Bone marrow (tissue), 2 donors: ENCODE data around the gene PARD3.

Experiments used
- DNase-seq, 2 donors: peaks; one replicate each; lab custom pipeline; 2025; lab: John Stamatoyannopoulos, UW

PARD3 gene

GRCh38 chr10:34340934-34341333, 474.2 kb downstream of the PARD3 start:
- DNase-seq: no peak

GRCh38 chr10:34339816-34340553, 475.1 kb downstream of the PARD3 start:
- DNase-seq: no peak

- no peak for DNase-seq
These were observed 477.2 kb downstream of the PARD3 start for GRCh38 chr10:34337917-34338316.

- DNase-seq: no peak
These were observed 479.0 kb downstream of the PARD3 start for GRCh38 chr10:34335960-34336690.

GRCh38 chr10:34334908-34335307, 480.2 kb downstream of the PARD3 start:
- DNase-seq: no peak

- DNase-seq: no peak
These were observed 481.6 kb downstream of the PARD3 start for GRCh38 chr10:34333513-34333912.

GRCh38 chr10:34327184-34327583, 487.9 kb downstream of the PARD3 start:
- no peak for DNase-seq

- DNase-seq: no peak
These were observed 491.9 kb downstream of the PARD3 start for GRCh38 chr10:34323192-34323591.

- DNase-seq: no peak
These were observed 494.8 kb downstream of the PARD3 start for GRCh38 chr10:34320265-34320664.

- DNase-seq: no peak
These were observed 495.8 kb downstream of the PARD3 start for GRCh38 chr10:34319197-34319846.

- DNase-seq: no peak
These were observed 498.9 kb downstream of the PARD3 start for GRCh38 chr10:34316154-34316553.

- no peak for DNase-seq
These were observed 500.6 kb downstream of the PARD3 start for GRCh38 chr10:34314457-34314856.

- no peak for DNase-seq
These were observed 501.2 kb downstream of the PARD3 start for GRCh38 chr10:34313888-34314287.

- no peak for DNase-seq
These were observed 501.7 kb downstream of the PARD3 start for GRCh38 chr10:34313353-34313752.

- no peak for DNase-seq
These were observed 503.4 kb downstream of the PARD3 start for GRCh38 chr10:34311679-34312078.

- no peak for DNase-seq
These were observed 504.9 kb downstream of the PARD3 start for GRCh38 chr10:34310234-34310633.

GRCh38 chr10:34305189-34305588, 509.9 kb downstream of the PARD3 start:
- no peak for DNase-seq

- no peak for DNase-seq
These were observed 512.1 kb downstream of the PARD3 start for GRCh38 chr10:34303022-34303421.

GRCh38 chr10:34299105-34299611, 515.9 kb downstream of the PARD3 start:
- no peak for DNase-seq

- no peak for DNase-seq
These were observed 516.7 kb downstream of the PARD3 start for GRCh38 chr10:34298346-34298818.

GRCh38 chr10:34297541-34298345, 517.4 kb downstream of the PARD3 start:
- DNase-seq: no peak

- no peak for DNase-seq
These were observed 520.0 kb downstream of the PARD3 start for GRCh38 chr10:34295142-34295548.
